ENCODE measurements around the gene SYNGR2.
A peak's percentile ranks its signal among the peaks of the same experiment; 100 is the strongest.

DNA sequence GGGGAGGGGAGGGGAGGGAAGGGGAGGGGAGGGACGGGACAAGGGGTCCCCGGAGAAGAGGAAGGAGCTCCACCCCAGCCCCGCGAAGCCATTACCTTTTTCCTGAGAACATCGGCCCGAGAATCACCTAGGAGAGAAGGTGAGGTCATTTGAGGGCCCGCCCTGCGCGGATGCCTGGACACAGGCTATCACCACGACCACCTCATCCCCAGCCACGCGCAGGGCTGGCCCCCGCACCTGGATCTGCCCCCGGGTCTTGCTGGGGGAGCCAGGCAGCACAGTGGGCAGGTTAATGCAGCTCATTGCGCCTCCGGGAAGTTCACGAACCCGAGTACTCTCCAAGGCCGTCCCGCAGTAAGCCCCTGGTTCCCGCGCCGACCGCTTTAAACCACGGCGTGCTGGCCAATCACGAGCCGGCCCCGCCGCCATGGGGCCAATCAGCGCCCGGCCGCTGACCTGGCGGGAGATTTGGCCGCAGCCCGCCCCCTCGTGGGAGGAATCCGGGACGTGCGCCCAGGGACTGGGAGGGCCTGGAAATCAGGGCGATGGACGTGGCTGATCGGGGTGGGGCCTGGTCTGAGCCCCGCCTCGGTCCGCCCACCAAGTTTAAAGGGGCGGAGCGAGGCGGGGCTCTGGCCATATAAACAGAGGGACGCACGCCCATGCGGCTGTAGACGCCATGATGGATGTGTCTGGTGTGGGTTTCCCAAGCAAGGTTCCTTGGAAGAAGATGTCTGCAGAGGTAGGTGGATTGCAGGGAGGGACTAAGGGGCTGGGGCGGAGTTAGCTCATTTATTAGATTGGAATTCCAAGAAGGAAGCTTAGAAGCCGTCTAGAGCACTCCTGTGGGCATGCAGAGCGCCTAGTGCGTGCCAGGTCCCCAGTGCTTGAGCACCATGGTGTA lies 18.6 kb downstream of the SYNGR2 start, which contains the start of the genes AFMID and TK1:
- TF ChIP-seq POLR2AphosphoS5 (IDR thresholded peaks at IDR 0.05) (peak; percentile 94), CTCF (IDR thresholded peaks at IDR 0.05) (peak; percentile 78 to 99 (median 92)), POLR2A (IDR thresholded peaks at IDR 0.05) (peak; percentile 83)

All from prostate gland (tissue), 2 donors.